IMR-90 (cell line): Measurements from ENCODE around the gene NAPSA. TPM values are rescaled to one million over a fixed set of nuclear protein-coding genes. Genes with fewer than 3 reads are reported as not detected.

Source experiments
- ATAC-seq: fragments of 200-7000 bp; cut with Tn5 transposase; 2 replicates; pipeline ENCODE4 v1.9.1; 2020; ENCODE audit warnings: low read depth, mild to moderate bottlenecking, moderate library complexity
- BruUV-seq: library from RNA; stranded (reverse); fragments of 400-500 nt; replicated peaks from 2 replicates; lab custom pipeline; 2021; lab: Mats Ljungman, UMichigan
- CTCF ChIA-PET: fragments of 300-600 bp; formaldehyde crosslinking; extraction: SDS; loops from one replicate; lab custom pipeline; 2021; ENCODE audit warnings: antibody characterized with exemption; lab: Yijun Ruan, JAX
- POLR2A ChIA-PET: fragments of 300-600 bp; sonication (Branson Sonifier 250); formaldehyde crosslinking; loops from one replicate; lab custom pipeline; 2022; ENCODE audit warnings: antibody characterized with exemption; ENCODE audit not compliant: unreplicated experiment; lab: Charles Lee
- DNase-seq: peaks from one replicate; pipeline ENCODE4 v3.0.0; 2013
- H2AFZ ChIP-seq: replicated peaks from 2 replicates; pipeline ENCODE3; 2013; ENCODE audit warnings: low read length, mild to moderate bottlenecking; ENCODE audit not compliant: poor library complexity
- H2AK5ac ChIP-seq: 2 replicates; pipeline ENCODE4 v1.6.1; 2013; ENCODE audit warnings: low read depth, low read length, inconsistent platforms
- H2AK9ac ChIP-seq: replicated peaks from 2 replicates; pipeline ENCODE3; 2013; ENCODE audit warnings: mild to moderate bottlenecking, low read depth, low read length, moderate library complexity; ENCODE audit not compliant: poor library complexity
- H2BK120ac ChIP-seq: 2 replicates; pipeline ENCODE4 v1.6.1; 2013; ENCODE audit warnings: low read depth, low read length, inconsistent platforms
- H2BK15ac ChIP-seq: 3 replicates; pipeline ENCODE4 v1.6.1; 2013; ENCODE audit warnings: low read depth, low read length, inconsistent platforms
- H2BK20ac ChIP-seq: 2 replicates; pipeline ENCODE4 v1.6.1; 2013; ENCODE audit warnings: low read depth, mild to moderate bottlenecking, inconsistent platforms, low read length, moderate library complexity
- H2BK5ac ChIP-seq: 2 replicates; pipeline ENCODE4 v1.6.1; 2013; ENCODE audit warnings: mild to moderate bottlenecking, low read depth, low read length, inconsistent platforms; ENCODE audit not compliant: poor library complexity, severe bottlenecking
- H3K14ac ChIP-seq: replicated peaks from 2 replicates; pipeline ENCODE4 v1.6.1; 2013; ENCODE audit warnings: low read depth, low read length, inconsistent platforms
- H3K18ac ChIP-seq: 2 replicates; pipeline ENCODE4 v1.6.1; 2013; ENCODE audit warnings: low read depth, low read length, control low read depth
- H3K23ac ChIP-seq: 2 replicates; pipeline ENCODE4 v1.6.1; 2013; ENCODE audit warnings: low read depth, low read length, inconsistent platforms
- H3K27ac ChIP-seq: 2 replicates; pipeline ENCODE4 v1.5.1; 2013; ENCODE audit warnings: mild to moderate bottlenecking, control low read depth, low read length; ENCODE audit not compliant: insufficient read depth
- H3K27me3 ChIP-seq: 2 replicates; pipeline ENCODE4 v1.6.1; 2013; ENCODE audit warnings: low read length; ENCODE audit not compliant: control insufficient read depth, insufficient read depth
- H3K36me3 ChIP-seq: 2 replicates; pipeline ENCODE4 v1.6.1; 2013; ENCODE audit warnings: low read length, mixed read lengths; ENCODE audit not compliant: control insufficient read depth, insufficient read depth
- H3K4ac ChIP-seq: 2 replicates; pipeline ENCODE4 v1.6.1; 2013; ENCODE audit warnings: low read depth, low read length, inconsistent platforms
- H3K4me1 ChIP-seq: 2 replicates; pipeline ENCODE4 v1.6.1; 2013; ENCODE audit warnings: low read length, mixed read lengths; ENCODE audit not compliant: control insufficient read depth, insufficient read depth
- H3K4me2 ChIP-seq: 2 replicates; pipeline ENCODE4 v1.6.1; 2013; ENCODE audit warnings: low read depth, mild to moderate bottlenecking, control low read depth, low read length, moderate library complexity
- H3K4me3 ChIP-seq: 2 replicates; pipeline ENCODE4 v1.5.1; 2013; ENCODE audit warnings: low read depth, mild to moderate bottlenecking, control low read depth, low read length, moderate library complexity; ENCODE audit not compliant: insufficient read depth
- H3K56ac ChIP-seq: 2 replicates; pipeline ENCODE4 v1.6.1; 2013; ENCODE audit warnings: low read length, inconsistent platforms; ENCODE audit not compliant: insufficient read depth; ENCODE audit errors: extremely low read depth
- H3K79me1 ChIP-seq, 2 experiments: 2 replicates each; pipeline ENCODE4 v1.6.1; 2013; ENCODE audit warnings: low read length in 2 of 2, inconsistent platforms in 1 of 2, low read depth in 1 of 2
- H3K9ac ChIP-seq: 2 replicates; pipeline ENCODE4 v1.6.1; 2013; ENCODE audit warnings: low read depth, low read length, control low read depth
- H3K9me1 ChIP-seq: 2 replicates; pipeline ENCODE4 v1.6.1; 2013; ENCODE audit warnings: low read length, inconsistent platforms; ENCODE audit not compliant: insufficient read depth
- H3K9me3 ChIP-seq: 2 replicates; pipeline ENCODE4 v1.6.1; 2013; ENCODE audit warnings: low read length; ENCODE audit not compliant: control insufficient read depth, insufficient read depth
- H4K20me1 ChIP-seq: 2 replicates; pipeline ENCODE4 v1.6.1; 2013; ENCODE audit warnings: low read length, inconsistent platforms; ENCODE audit not compliant: insufficient read depth
- H4K5ac ChIP-seq: 2 replicates; pipeline ENCODE4 v1.6.1; 2013; ENCODE audit warnings: mild to moderate bottlenecking, low read depth, low read length, control low read depth
- H4K8ac ChIP-seq, 2 experiments: 2 replicates each; pipeline ENCODE4 v1.6.1; 2013; ENCODE audit warnings: low read depth in 2 of 2, low read length in 2 of 2, control low read depth in 1 of 2, inconsistent platforms in 1 of 2
- H4K91ac ChIP-seq: 2 replicates; pipeline ENCODE4 v1.6.1; 2013; ENCODE audit warnings: low read depth, low read length, inconsistent platforms; ENCODE audit not compliant: insufficient read depth
- BHLHE40 ChIP-seq: fragments of 150-350 bp; IDR thresholded peaks from 2 replicates; pipeline ENCODE4 v1.6.1; 2016; ENCODE audit warnings: mild to moderate bottlenecking, low read depth, low read length
- CEBPB ChIP-seq: IDR thresholded peaks from 2 replicates; pipeline ENCODE4 v1.6.1; 2012; ENCODE audit warnings: low read depth, low read length, improper control_type of control experiment
- CHD1 ChIP-seq: IDR thresholded peaks from 2 replicates; pipeline ENCODE4 v1.6.1; 2012; ENCODE audit warnings: low read depth, low read length, improper control_type of control experiment
- CTCF ChIP-seq: conservative IDR thresholded peaks from 2 replicates; pipeline ENCODE4 v1.5.1; 2012; ENCODE audit warnings: mild to moderate bottlenecking, low read depth, low read length, improper control_type of control experiment
- FOS ChIP-seq: fragments of 150-350 bp; IDR thresholded peaks from 2 replicates; pipeline ENCODE4 v1.6.1; 2016; ENCODE audit warnings: low read depth, low read length
- MAFK ChIP-seq: IDR thresholded peaks from 2 replicates; pipeline ENCODE4 v1.6.1; 2012; ENCODE audit warnings: low read depth, low read length, improper control_type of control experiment
- MAZ ChIP-seq: IDR thresholded peaks from 2 replicates; pipeline ENCODE4 v1.6.1; 2012; ENCODE audit warnings: low read depth, mild to moderate bottlenecking, low read length, improper control_type of control experiment, moderate library complexity, borderline replicate concordance
- MXI1 ChIP-seq: IDR thresholded peaks from 2 replicates; pipeline ENCODE4 v1.6.1; 2012; ENCODE audit warnings: low read depth, mild to moderate bottlenecking, low read length, moderate library complexity, borderline replicate concordance
- NFE2L2 ChIP-seq: fragments of 150-350 bp; IDR thresholded peaks from 2 replicates; pipeline ENCODE4 v1.6.1; 2016; ENCODE audit warnings: low read depth, mild to moderate bottlenecking, low read length
- POLR2A ChIP-seq: IDR thresholded peaks from 2 replicates; pipeline ENCODE4 v1.6.1; 2012; ENCODE audit warnings: mild to moderate bottlenecking, low read depth, low read length
- RAD21 ChIP-seq: IDR thresholded peaks from 2 replicates; pipeline ENCODE4 v1.6.1; 2012; ENCODE audit warnings: low read length, improper control_type of control experiment
- RCOR1 ChIP-seq: IDR thresholded peaks from 2 replicates; pipeline ENCODE4 v1.6.1; 2012; ENCODE audit warnings: mild to moderate bottlenecking, low read length, improper control_type of control experiment; ENCODE audit not compliant: insufficient replicate concordance
- RFX5 ChIP-seq: IDR thresholded peaks from 2 replicates; pipeline ENCODE4 v1.8.0; 2012; ENCODE audit warnings: low read depth, mild to moderate bottlenecking, low read length, moderate library complexity
- USF2 ChIP-seq: fragments of 150-350 bp; IDR thresholded peaks from 2 replicates; pipeline ENCODE4 v1.6.1; 2017; ENCODE audit warnings: mild to moderate bottlenecking, antibody characterized with exemption, low read length, low read depth
- WGBS, 2 experiments: methylation state at CpG; one replicate each; pipeline versions ENCODE4 v1.1.5 to v1.1.7; 2013; ENCODE audit warnings: missing lambda C conversion rate in 2 of 2; ENCODE audit not compliant: insufficient read length in 1 of 2; ENCODE audit errors: extremely low coverage in 2 of 2; 5-methylcytosine and 5-hydroxymethylcytosine counted together
- dilution Hi-C: fragments of 300-500 bp; cut with HindIII; formaldehyde crosslinking; loops from one replicate; pipeline ENCODE4 v1.14.3; 2018; ENCODE audit warnings: low sequenced_read_pairs; ENCODE audit not compliant: unreplicated experiment
- in situ Hi-C: fragments of 300-500 bp; cut with MboI; formaldehyde crosslinking; loops from 3 replicates; pipeline ENCODE4 v1.14.3; 2019; ENCODE audit warnings: low sequenced_read_pairs, inconsistent platforms, mixed read lengths
- intact Hi-C: fragments of 100-400 bp; cut with micrococcal nuclease; formaldehyde crosslinking; loops from 2 replicates; pipeline ENCODE4 v1.10.0; 2022
- polyA plus RNA-seq, 3 experiments: library from polyadenylated mRNA; depleted of rRNA; stranded (reverse); fragments of >200 nt; gene quantifications; 2 replicates each; pipeline ENCODE4 v1.2.3, GENCODE V29; 2012; ENCODE audit warnings: low replicate concordance in 1 of 3
- total RNA-seq: library from RNA; depleted of rRNA; stranded (reverse); fragments of >200 nt; gene quantifications from 2 replicates; pipeline ENCODE4 v1.2.3, GENCODE V29; 2012

Gene NAPSA
- total and polyA plus RNA-seq, 2 of the 4 experiments (the other 2 are of a cell fraction) = 0.39 TPM; not detected in 1

- Histone ChIP-seq H2BK120ac (no peak within 1 kb of the TSS), H2BK15ac (no peak within 1 kb of the TSS), H3K9ac (peak within 1 kb of the TSS; percentile 76), H4K91ac (peak within 1 kb of the TSS; percentile 86), H3K36me3 (peaks cover 32% of the 10 kb centered on the region), H3K4ac (peak within 1 kb of the TSS; percentile 78), H2AK9ac (peak within 1 kb of the TSS; percentile 68), H3K79me1 (peaks cover 0 to 30% of the 10 kb centered on the region in 2 experiments), H3K4me3 (peak within 1 kb of the TSS; percentile 52), H3K4me1 (no peaks in the 10 kb centered on the region), H4K20me1 (peaks cover 8% of the 10 kb centered on the region), H3K23ac (peak within 1 kb of the TSS; percentile 87; the same call in 1 of the 2 replicates), H4K8ac (peak within 1 kb of the TSS; percentile 96 to 99), H3K27ac (peak within 1 kb of the TSS; percentile 64), H3K56ac (peak within 1 kb of the TSS; percentile 53; the same call in 1 of the 2 replicates), H2BK5ac (peak within 1 kb of the TSS; percentile 77), H2AFZ (peak within 1 kb of the TSS; percentile 97), H2BK20ac (no peak within 1 kb of the TSS), H3K27me3 (no peaks in the 10 kb centered on the region), H3K18ac (no peak within 1 kb of the TSS; the same call in none of the 2 replicates), H3K9me3 (no peaks in the 10 kb centered on the region), H4K5ac (peak within 1 kb of the TSS; percentile 95), H3K4me2 (peak within 1 kb of the TSS; percentile 92), H3K14ac (peak within 1 kb of the TSS; percentile 74), H3K9me1 (no peaks in the 10 kb centered on the region), H2AK5ac (0 out of 2 replicates have a peak within 1 kb of the TSS, but pooled peaks have one; percentile 61)
- in situ Hi-C loops = loop anchor here (5.0 kb wide), 1 partner anchor 346 kb away; the partner anchor contains the start of gene CLEC11A
- WGBS, 2 experiments = 1% methylated on average over 19 of the region's 67 CpGs; no CpG with 5 or more reads in 1 of the 2 experiments
- no TSS peak for BruUV-seq
- ChIA-PET POLR2A (interaction anchor here (1.0 kb wide), 1 partner anchor 429 kb away, joined by 3 read pairs; no protein-coding TSS in a partner anchor), CTCF (interaction anchor here (0.6 kb wide), 1 partner anchor 220 kb away, joined by 6 read pairs; no protein-coding TSS in a partner anchor)
- dilution Hi-C loops = no loop called here
- intact Hi-C loops = loop anchor here (5.0 kb wide), 1 partner anchor 426 kb away; no protein-coding TSS in a partner anchor
- peak; percentile 98 for DNase-seq
- ATAC-seq = peak; percentile 97
- TF ChIP-seq FOS (no peak), POLR2A (peak; percentile 93), RAD21 (no peak), USF2 (no peak), MAFK (no peak), RFX5 (no peak), NFE2L2 (no peak), CHD1 (peak; percentile 94), BHLHE40 (peak; percentile 5; the same call in 1 of the 2 replicates), MAZ (peak; percentile 58), RCOR1 (no peak), MXI1 (peak; percentile 51; the same call in 1 of the 2 replicates), CEBPB (peak; percentile 82), CTCF (no peak)
These were observed 11.0 kb upstream of the NAPSA start, which contains the start of gene NR1H2 for GRCh38 chr19:50376166-50377050. Gene NR1H2, plus strand, starts transcription at chr19:50376457. Its CDS starts 1,149 bp downstream, at chr19:50377606.
